SK-N-SH (cell line): ENCODE results near the gene MPHOSPH9. TPM values are rescaled to one million over a fixed set of nuclear protein-coding genes. Genes with fewer than 3 reads are reported as not detected.

Source experiments
- CTCF ChIA-PET: fragments of 300-600, 350-600 bp; formaldehyde crosslinking; extraction: SDS; loops from one replicate; lab custom pipeline; 2021; lab: Yijun Ruan, JAX
- POLR2A ChIA-PET: fragments of 350-600 bp; sonication (Branson Sonifier 250); formaldehyde crosslinking; extraction: SDS; loops from one replicate; lab custom pipeline; 2020; ENCODE audit warnings: antibody characterized with exemption, inconsistent platforms; lab: Yijun Ruan, JAX
- DNase-seq: peaks from one replicate; pipeline ENCODE4 v3.0.0; 2012
- H2AFZ ChIP-seq: fragments of 200-600 bp; sonication (generic); 2 replicates; pipeline ENCODE4 v1.8.1; 2016; ENCODE audit warnings: antibody characterized with exemption, mild to moderate bottlenecking, low read depth
- H3F3A ChIP-seq: fragments of 200-600 bp; sonication (generic); replicated peaks from 2 replicates; pipeline ENCODE3; 2016; ENCODE audit warnings: antibody characterized with exemption, mild to moderate bottlenecking; ENCODE audit not compliant: insufficient read depth
- H3K27ac ChIP-seq, 2 experiments: fragments of 200-500 bp in 1 of 2; fragments of 200-600 bp in 1 of 2; sonication (Bioruptor generic) in 1 of 2; sonication (generic), shearing (Covaris generic) in 1 of 2; 2 replicates each; pipeline versions ENCODE4 v1.5.1 to v1.6.1; 2014 to 2016; ENCODE audit warnings: low read depth in 2 of 2, inconsistent platforms in 1 of 2, low read length in 1 of 2, mild to moderate bottlenecking in 1 of 2, mixed read lengths in 1 of 2
- H3K27me3 ChIP-seq: fragments of 200-600 bp; sonication (generic), shearing (Covaris generic); 2 replicates; pipeline ENCODE4 v1.6.1; 2016; ENCODE audit warnings: mixed run types; ENCODE audit not compliant: insufficient read depth
- H3K36me3 ChIP-seq, 2 experiments: fragments of 200-500 bp in 1 of 2; fragments of 200-600 bp in 1 of 2; sonication (Bioruptor generic) in 1 of 2; sonication (generic) in 1 of 2; replicated peaks in 1 of 2; 2 replicates each; pipeline versions ENCODE3 to v1.5.1; 2014 to 2016; ENCODE audit warnings: low read length in 1 of 2, mild to moderate bottlenecking in 1 of 2; ENCODE audit not compliant: insufficient read depth in 2 of 2, control insufficient read depth in 1 of 2
- H3K4me1 ChIP-seq, 2 experiments: fragments of 200-500 bp in 1 of 2; fragments of 200-600 bp in 1 of 2; sonication (Bioruptor generic) in 1 of 2; sonication (generic), shearing (Covaris generic) in 1 of 2; 2 replicates each; pipeline versions ENCODE4 v1.5.1 to v1.6.1; 2014 to 2016; ENCODE audit warnings: low read depth in 1 of 2, low read length in 1 of 2, mixed run types in 1 of 2; ENCODE audit not compliant: insufficient read depth in 2 of 2, control insufficient read depth in 1 of 2
- H3K4me2 ChIP-seq: fragments of 200-600 bp; sonication (generic), shearing (Covaris generic); 2 replicates; pipeline ENCODE4 v1.6.1; 2017; ENCODE audit warnings: mixed run types
- H3K4me3 ChIP-seq, 2 experiments: fragments of 200-500 bp in 1 of 2; fragments of 200-600 bp in 1 of 2; sonication (Bioruptor generic) in 1 of 2; sonication (generic), shearing (Covaris generic) in 1 of 2; 2 replicates each; pipeline versions ENCODE4 v1.5.1 to v1.8.1; 2014 to 2016; ENCODE audit warnings: low read depth in 2 of 2, inconsistent platforms in 1 of 2, low read length in 1 of 2, mild to moderate bottlenecking in 1 of 2, mixed read lengths in 1 of 2, moderate library complexity in 1 of 2
- H3K79me2 ChIP-seq: fragments of 200-600 bp; sonication (generic); 2 replicates; pipeline ENCODE4 v1.8.1; 2017; ENCODE audit warnings: mild to moderate bottlenecking; ENCODE audit not compliant: insufficient read depth
- H3K9ac ChIP-seq: fragments of 200-600 bp; sonication (generic); 2 replicates; pipeline ENCODE4 v1.6.1; 2017; ENCODE audit warnings: mixed run types
- H3K9me2 ChIP-seq: fragments of 200-600 bp; sonication (generic); 2 replicates; pipeline ENCODE4 v1.6.1; 2017; ENCODE audit warnings: mixed run types
- H3K9me3 ChIP-seq: fragments of 200-600 bp; sonication (generic); 2 replicates; pipeline ENCODE4 v1.6.1; 2017; ENCODE audit warnings: mixed run types, mild to moderate bottlenecking, moderate library complexity
- H4K20me1 ChIP-seq: fragments of 200-600 bp; sonication (generic); 2 replicates; pipeline ENCODE4 v1.6.1; 2017; ENCODE audit warnings: mild to moderate bottlenecking, mixed run types; ENCODE audit not compliant: insufficient read depth
- CHD2 ChIP-seq: fragments of 150-350 bp; IDR thresholded peaks from 2 replicates; pipeline ENCODE4 v1.6.1; 2018; ENCODE audit warnings: low read length; ENCODE audit not compliant: partially characterized antibody
- EP300 ChIP-seq, 2 experiments: IDR thresholded peaks; 2 replicates each; pipeline versions ENCODE4 v1.4.0 to v1.6.1; 2012; ENCODE audit warnings: borderline replicate concordance in 1 of 2, low read depth in 1 of 2, low read length in 1 of 2
- FOSL2 ChIP-seq: IDR thresholded peaks from 2 replicates; pipeline ENCODE4 v1.4.0; 2012; ENCODE audit warnings: low read depth, mild to moderate bottlenecking, moderate library complexity, borderline replicate concordance
- IRF3 ChIP-seq: fragments of 150-350 bp; IDR thresholded peaks from 2 replicates; pipeline ENCODE4 v1.6.1; 2016; ENCODE audit warnings: mild to moderate bottlenecking, low read depth, low read length
- POLR2AphosphoS5 ChIP-seq: IDR thresholded peaks from 2 replicates; pipeline ENCODE4 v1.6.1; 2012; ENCODE audit warnings: low read depth, low read length
- REST ChIP-seq: IDR thresholded peaks from 2 replicates; pipeline ENCODE4 v1.6.1; 2012; ENCODE audit warnings: mild to moderate bottlenecking, low read depth, low read length, moderate library complexity
- RXRA ChIP-seq: IDR thresholded peaks from 2 replicates; pipeline ENCODE4 v1.4.0; 2012; ENCODE audit warnings: low read depth, mild to moderate bottlenecking, borderline replicate concordance
- SMC3 ChIP-seq: IDR thresholded peaks from 2 replicates; pipeline ENCODE4 v1.6.1; 2012; ENCODE audit warnings: low read depth, low read length, improper control_type of control experiment
- TAF1 ChIP-seq: IDR thresholded peaks from 2 replicates; pipeline ENCODE4 v1.6.1; 2012; ENCODE audit warnings: low read depth, mild to moderate bottlenecking, low read length, moderate library complexity, borderline replicate concordance
- TEAD4 ChIP-seq: IDR thresholded peaks from 2 replicates; pipeline ENCODE4 v1.4.0; 2012; ENCODE audit warnings: mild to moderate bottlenecking, borderline replicate concordance; ENCODE audit not compliant: insufficient read depth
- USF2 ChIP-seq: fragments of 150-350 bp; IDR thresholded peaks from 2 replicates; pipeline ENCODE4 v1.6.1; 2017; ENCODE audit warnings: antibody characterized with exemption, low read length, low read depth, borderline replicate concordance
- WGBS: methylation state at CpG from one replicate; pipeline ENCODE4 v1.1.6; 2017; ENCODE audit warnings: low lambda C conversion rate; 5-methylcytosine and 5-hydroxymethylcytosine counted together
- polyA plus RNA-seq, 3 experiments: library from polyadenylated mRNA; depleted of rRNA; stranded (reverse); fragments of >200 nt; gene quantifications; 2 replicates each; pipeline ENCODE4 v1.2.3, GENCODE V29; 2012
- TF ChIP-seq, protein P1 (sequence below): IDR thresholded peaks from 2 replicates; pipeline ENCODE4 v1.4.0; 2012; ENCODE audit warnings: low read depth, borderline replicate concordance

Gene MPHOSPH9
- polyA plus RNA-seq, 1 of the 3 experiments (the other 2 are of a cell fraction) = 9.0 TPM

GRCh38 chr12:123150275-123150743, 82.6 kb downstream of the MPHOSPH9 start:
- Histone ChIP-seq H4K20me1 (no peaks in the 10 kb centered on the region), H3K4me3 (peak overlapping the region; percentile 66 to 72), H3F3A (peaks cover 13% of the 10 kb centered on the region), H3K27ac (no peak overlapping the region), H3K4me1 (peaks cover 0 to 19% of the 10 kb centered on the region in 2 experiments; a peak in 1 of 4 replicates), H3K9me2 (no peaks in the 10 kb centered on the region), H3K9ac (peak overlapping the region; percentile 66), H3K27me3 (no peaks in the 10 kb centered on the region), H2AFZ (no peak overlapping the region), H3K36me3 (peaks cover 10 to 21% of the 10 kb centered on the region in 2 experiments), H3K9me3 (no peaks in the 10 kb centered on the region), H3K79me2 (peaks cover 23% of the 10 kb centered on the region; the same call in 1 of the 2 replicates), H3K4me2 (peak overlapping the region; percentile 96)
- peak; percentile 88 for DNase-seq
- ChIA-PET POLR2A (interaction anchor here (1.5 kb wide), 1 partner anchor 82 kb away, joined by 5 read pairs; the partner anchor contains the start of gene MPHOSPH9), CTCF (interaction anchor here (0.6 to 3.4 kb wide), 11 partner anchors 11 to 1688 kb away, joined by 3 to 15 read pairs (median 3); partner anchors contain the start of gene ABCB9)
- TF ChIP-seq POLR2AphosphoS5 = no peak
- TF ChIP-seq EP300 (IDR thresholded peaks at IDR 0.05; ENCODE audit: borderline replicate concordance in 1 of 2, low read depth in 1 of 2, low read length in 1 of 2) = no peak
- no peak for TF ChIP-seq IRF3
- TF ChIP-seq REST = no peak
- 0% methylated on average over 8 of the region's 54 CpGs for WGBS

GRCh38 chr12:123149501-123150274, 83.3 kb downstream of the MPHOSPH9 start:
- Histone ChIP-seq H3K9ac (peak overlapping the region; percentile 66), H2AFZ (no peak overlapping the region), H4K20me1 (no peaks in the 10 kb centered on the region), H3K79me2 (peaks cover 29% of the 10 kb centered on the region; the same call in 1 of the 2 replicates), H3K4me1 (peaks cover 0 to 19% of the 10 kb centered on the region in 2 experiments; a peak in 1 of 4 replicates), H3K4me3 (peak overlapping the region; percentile 66 to 72), H3F3A (peaks cover 13% of the 10 kb centered on the region), H3K27ac (no peak overlapping the region), H3K36me3 (peaks cover 8 to 16% of the 10 kb centered on the region in 2 experiments), H3K9me3 (no peaks in the 10 kb centered on the region), H3K4me2 (peak overlapping the region; percentile 96), H3K9me2 (no peaks in the 10 kb centered on the region), H3K27me3 (no peaks in the 10 kb centered on the region)
- WGBS = 77% methylated on average over 21 of the region's 22 CpGs
- peak; percentile 48 for DNase-seq
- TF ChIP-seq TEAD4 (no peak), USF2 (no peak), FOSL2 (no peak), TAF1 (no peak), CHD2 (no peak), SMC3 (no peak), RXRA (no peak), REST (no peak)
- TF ChIP-seq, protein P1, sequence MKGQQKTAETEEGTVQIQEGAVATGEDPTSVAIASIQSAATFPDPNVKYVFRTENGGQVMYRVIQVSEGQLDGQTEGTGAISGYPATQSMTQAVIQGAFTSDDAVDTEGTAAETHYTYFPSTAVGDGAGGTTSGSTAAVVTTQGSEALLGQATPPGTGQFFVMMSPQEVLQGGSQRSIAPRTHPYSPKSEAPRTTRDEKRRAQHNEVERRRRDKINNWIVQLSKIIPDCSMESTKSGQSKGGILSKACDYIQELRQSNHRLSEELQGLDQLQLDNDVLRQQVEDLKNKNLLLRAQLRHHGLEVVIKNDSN = no peak
- ChIA-PET CTCF (interaction anchor here (0.6 to 3.4 kb wide), 6 partner anchors 12 to 489 kb away, joined by 3 to 15 read pairs (median 3); no protein-coding TSS in a partner anchor), POLR2A (no interaction called here)
